ENCODE data around the gene NRG4.
"Not testable (repeated sequence)": the region's sequence is repeated elsewhere in the genome, so short reads cannot be mapped to it uniquely, and the experiment has no call there.

The NRG4 gene

GRCh38 chr15:75989045-75989444 is 23.2 kb downstream of the NRG4 start:
- no peak overlapping the region for H3K23ac ChIP-seq (ENCODE audit: low read length)
- H3K56ac ChIP-seq (ENCODE audit: low read length) = no peak overlapping the region
- no peak overlapping the region for H2BK5ac ChIP-seq (ENCODE audit: low read length)
- H3K4me1 ChIP-seq (ENCODE audit: control insufficient read depth, low read depth, low read length) = no peaks in the 10 kb centered on the region
- H3K79me1 ChIP-seq (ENCODE audit: low read length) = no peaks in the 10 kb centered on the region
- H3K36me3 ChIP-seq (ENCODE audit: control insufficient read depth, insufficient read depth, low read length) = no peaks in the 10 kb centered on the region
- H2BK120ac ChIP-seq (ENCODE audit: low read depth, low read length) = no peak overlapping the region
- H2AK5ac ChIP-seq (ENCODE audit: low read length) = no peak overlapping the region
- H3K27me3 ChIP-seq (ENCODE audit: insufficient read depth, low read length, poor library complexity) = no peaks in the 10 kb centered on the region
- WGBS (ENCODE audit: extremely low coverage, insufficient coverage, low lambda C conversion rate) = no CpG with 5 or more reads among the region's 2 CpGs
- H3K9ac ChIP-seq (ENCODE audit: low read length) = no peak overlapping the region
- no peak overlapping the region for H3K4ac ChIP-seq (ENCODE audit: low read depth, low read length)
- no peak overlapping the region for H4K8ac ChIP-seq (ENCODE audit: low read depth, low read length)
- no peak overlapping the region for H4K5ac ChIP-seq (ENCODE audit: low read length)
- no peak for DNase-seq
- no peak overlapping the region for H3K27ac ChIP-seq (ENCODE audit: low read depth, low read length)
- no peak overlapping the region for H2BK15ac ChIP-seq (replicated peaks; ENCODE audit: low read depth)
- H3K79me2 ChIP-seq (ENCODE audit: control insufficient read depth, insufficient read depth, low read length) = no peaks in the 10 kb centered on the region
- no peak overlapping the region for H3K18ac ChIP-seq (ENCODE audit: low read length)
- H3K4me3 ChIP-seq (ENCODE audit: low read length) = no peak overlapping the region
- H3K4me2 ChIP-seq (ENCODE audit: low read length) = no peak overlapping the region

GRCh38 chr15:75985971-75986370 is 26.3 kb downstream of the NRG4 start:
- H2BK5ac ChIP-seq (ENCODE audit: low read length) = no peak overlapping the region
- no peak overlapping the region for H3K4me2 ChIP-seq (ENCODE audit: low read length)
- H3K36me3 ChIP-seq (ENCODE audit: control insufficient read depth, insufficient read depth, low read length) = no peaks in the 10 kb centered on the region
- no peak overlapping the region for H3K18ac ChIP-seq (ENCODE audit: low read length)
- DNase-seq = no peak
- no CpG with 5 or more reads among the region's 1 CpG for WGBS (ENCODE audit: extremely low coverage, insufficient coverage, low lambda C conversion rate)
- H3K56ac ChIP-seq (ENCODE audit: low read length) = no peak overlapping the region
- no peak overlapping the region for H3K4ac ChIP-seq (ENCODE audit: low read depth, low read length)
- no peaks in the 10 kb centered on the region for H3K79me2 ChIP-seq (ENCODE audit: control insufficient read depth, insufficient read depth, low read length)
- no peak overlapping the region for H3K4me3 ChIP-seq (ENCODE audit: low read length)
- H3K27ac ChIP-seq (ENCODE audit: low read depth, low read length) = no peak overlapping the region
- no peaks in the 10 kb centered on the region for H3K27me3 ChIP-seq (ENCODE audit: insufficient read depth, low read length, poor library complexity)
- no peak overlapping the region for H2AK5ac ChIP-seq (ENCODE audit: low read length)
- H2BK120ac ChIP-seq (ENCODE audit: low read depth, low read length) = no peak overlapping the region
- H4K8ac ChIP-seq (ENCODE audit: low read depth, low read length) = no peak overlapping the region
- H3K9ac ChIP-seq (ENCODE audit: low read length) = no peak overlapping the region
- no peaks in the 10 kb centered on the region for H3K4me1 ChIP-seq (ENCODE audit: control insufficient read depth, low read depth, low read length)
- H3K23ac ChIP-seq (ENCODE audit: low read length) = no peak overlapping the region
- H2BK15ac ChIP-seq (replicated peaks; ENCODE audit: low read depth) = no peak overlapping the region
- H4K5ac ChIP-seq (ENCODE audit: low read length) = no peak overlapping the region
- no peaks in the 10 kb centered on the region for H3K79me1 ChIP-seq (ENCODE audit: low read length)

- not testable (repeated sequence) for H3K27ac ChIP-seq (ENCODE audit: low read depth, low read length); H2AK5ac ChIP-seq (ENCODE audit: low read length); H2BK5ac ChIP-seq (ENCODE audit: low read length); H3K23ac ChIP-seq (ENCODE audit: low read length); H3K18ac ChIP-seq (ENCODE audit: low read length); H3K4me3 ChIP-seq (ENCODE audit: low read length); H3K4me2 ChIP-seq (ENCODE audit: low read length); H3K36me3 ChIP-seq (ENCODE audit: control insufficient read depth, insufficient read depth, low read length); H3K4me1 ChIP-seq (ENCODE audit: control insufficient read depth, low read depth, low read length); H3K56ac ChIP-seq (ENCODE audit: low read length); H3K4ac ChIP-seq (ENCODE audit: low read depth, low read length); H3K27me3 ChIP-seq (ENCODE audit: insufficient read depth, low read length, poor library complexity); H2BK15ac ChIP-seq (replicated peaks; ENCODE audit: low read depth); H4K8ac ChIP-seq (ENCODE audit: low read depth, low read length); H3K79me1 ChIP-seq (ENCODE audit: low read length); H3K9ac ChIP-seq (ENCODE audit: low read length); DNase-seq; H2BK120ac ChIP-seq (ENCODE audit: low read depth, low read length); H4K5ac ChIP-seq (ENCODE audit: low read length); H3K79me2 ChIP-seq (ENCODE audit: control insufficient read depth, insufficient read depth, low read length)
- WGBS (ENCODE audit: extremely low coverage, insufficient coverage, low lambda C conversion rate) = no CpG with 5 or more reads among the region's 3 CpGs
Observed at GRCh38 chr15:75984706-75985105, 27.5 kb downstream of the NRG4 start.

- H2AK5ac ChIP-seq (ENCODE audit: low read length) = no peak overlapping the region
- no peak overlapping the region for H3K9ac ChIP-seq (ENCODE audit: low read length)
- H3K79me2 ChIP-seq (ENCODE audit: control insufficient read depth, insufficient read depth, low read length) = no peaks in the 10 kb centered on the region
- H3K36me3 ChIP-seq (ENCODE audit: control insufficient read depth, insufficient read depth, low read length) = no peaks in the 10 kb centered on the region
- no peaks in the 10 kb centered on the region for H3K27me3 ChIP-seq (ENCODE audit: insufficient read depth, low read length, poor library complexity)
- H2BK15ac ChIP-seq (replicated peaks; ENCODE audit: low read depth) = no peak overlapping the region
- no peak overlapping the region for H2BK5ac ChIP-seq (ENCODE audit: low read length)
- peak; percentile 72 for DNase-seq
- H3K79me1 ChIP-seq (ENCODE audit: low read length) = no peaks in the 10 kb centered on the region
- no peak overlapping the region for H3K4ac ChIP-seq (ENCODE audit: low read depth, low read length)
- H3K4me3 ChIP-seq (ENCODE audit: low read length) = no peak overlapping the region
- H4K8ac ChIP-seq (ENCODE audit: low read depth, low read length) = no peak overlapping the region
- no peak overlapping the region for H3K18ac ChIP-seq (ENCODE audit: low read length)
- no peaks in the 10 kb centered on the region for H3K4me1 ChIP-seq (ENCODE audit: control insufficient read depth, low read depth, low read length)
- no peak overlapping the region for H3K27ac ChIP-seq (ENCODE audit: low read depth, low read length)
- no peak overlapping the region for H3K4me2 ChIP-seq (ENCODE audit: low read length)
- no CpG with 5 or more reads among the region's 2 CpGs for whole genome bisulfite sequencing (ENCODE audit: extremely low coverage, insufficient coverage, low lambda C conversion rate)
- H3K23ac ChIP-seq (ENCODE audit: low read length) = no peak overlapping the region
- H2BK120ac ChIP-seq (ENCODE audit: low read depth, low read length) = no peak overlapping the region
- no peak overlapping the region for H3K56ac ChIP-seq (ENCODE audit: low read length)
- H4K5ac ChIP-seq (ENCODE audit: low read length) = no peak overlapping the region
Observed at GRCh38 chr15:75982468-75982867, 29.8 kb downstream of the NRG4 start.

GRCh38 chr15:75981149-75981815 is 30.9 kb downstream of the NRG4 start:
- DNase-seq = no peak
- Histone ChIP-seq H3K27ac (ENCODE audit: low read depth, low read length) (no peak overlapping the region), H3K23ac (ENCODE audit: low read length) (no peak overlapping the region), H2BK5ac (ENCODE audit: low read length) (no peak overlapping the region), H3K4ac (ENCODE audit: low read depth, low read length) (no peak overlapping the region), H3K18ac (ENCODE audit: low read length) (no peak overlapping the region), H3K56ac (ENCODE audit: low read length) (no peak overlapping the region), H3K36me3 (ENCODE audit: control insufficient read depth, insufficient read depth, low read length) (no peaks in the 10 kb centered on the region), H2BK120ac (ENCODE audit: low read depth, low read length) (no peak overlapping the region), H4K8ac (ENCODE audit: low read depth, low read length) (no peak overlapping the region), H3K4me1 (ENCODE audit: control insufficient read depth, low read depth, low read length) (no peaks in the 10 kb centered on the region), H2BK15ac (replicated peaks; ENCODE audit: low read depth) (no peak overlapping the region), H2AK5ac (ENCODE audit: low read length) (no peak overlapping the region), H3K79me1 (ENCODE audit: low read length) (no peaks in the 10 kb centered on the region), H3K4me3 (ENCODE audit: low read length) (no peak overlapping the region), H3K9ac (ENCODE audit: low read length) (no peak overlapping the region), H4K5ac (ENCODE audit: low read length) (no peak overlapping the region), H3K27me3 (ENCODE audit: insufficient read depth, low read length, poor library complexity) (no peaks in the 10 kb centered on the region), H3K79me2 (ENCODE audit: control insufficient read depth, insufficient read depth, low read length) (no peaks in the 10 kb centered on the region), H3K4me2 (ENCODE audit: low read length) (no peak overlapping the region)
- no CpG with 5 or more reads among the region's 2 CpGs for WGBS (ENCODE audit: extremely low coverage, insufficient coverage, low lambda C conversion rate)

GRCh38 chr15:75976766-75977165 is 35.5 kb downstream of the NRG4 start:
- H2AK5ac ChIP-seq (ENCODE audit: low read length); H2BK120ac ChIP-seq (ENCODE audit: low read depth, low read length); H3K27ac ChIP-seq (ENCODE audit: low read depth, low read length); H3K56ac ChIP-seq (ENCODE audit: low read length); H3K36me3 ChIP-seq (ENCODE audit: control insufficient read depth, insufficient read depth, low read length); H3K79me2 ChIP-seq (ENCODE audit: control insufficient read depth, insufficient read depth, low read length); H4K5ac ChIP-seq (ENCODE audit: low read length); H3K79me1 ChIP-seq (ENCODE audit: low read length); H2BK5ac ChIP-seq (ENCODE audit: low read length); H3K27me3 ChIP-seq (ENCODE audit: insufficient read depth, low read length, poor library complexity); H3K4me2 ChIP-seq (ENCODE audit: low read length); H4K8ac ChIP-seq (ENCODE audit: low read depth, low read length); H3K23ac ChIP-seq (ENCODE audit: low read length); H3K18ac ChIP-seq (ENCODE audit: low read length); H3K9ac ChIP-seq (ENCODE audit: low read length); H3K4me1 ChIP-seq (ENCODE audit: control insufficient read depth, low read depth, low read length); H3K4me3 ChIP-seq (ENCODE audit: low read length); H3K4ac ChIP-seq (ENCODE audit: low read depth, low read length); H2BK15ac ChIP-seq (replicated peaks; ENCODE audit: low read depth); DNase-seq: not testable (repeated sequence)
- WGBS (ENCODE audit: extremely low coverage, insufficient coverage, low lambda C conversion rate) = no CpG with 5 or more reads among the region's 3 CpGs

All from mesendoderm (in vitro differentiated cells).